Measurements from ENCODE around the gene ZRANB2. TPM values are rescaled to one million over a fixed set of nuclear protein-coding genes. Genes with fewer than 3 reads are reported as not detected.

ZRANB2 gene
- total and polyA plus RNA-seq, 2 of the 4 experiments (the other 2 are of a cell fraction): 23.7 to 67.2 TPM

DNA sequence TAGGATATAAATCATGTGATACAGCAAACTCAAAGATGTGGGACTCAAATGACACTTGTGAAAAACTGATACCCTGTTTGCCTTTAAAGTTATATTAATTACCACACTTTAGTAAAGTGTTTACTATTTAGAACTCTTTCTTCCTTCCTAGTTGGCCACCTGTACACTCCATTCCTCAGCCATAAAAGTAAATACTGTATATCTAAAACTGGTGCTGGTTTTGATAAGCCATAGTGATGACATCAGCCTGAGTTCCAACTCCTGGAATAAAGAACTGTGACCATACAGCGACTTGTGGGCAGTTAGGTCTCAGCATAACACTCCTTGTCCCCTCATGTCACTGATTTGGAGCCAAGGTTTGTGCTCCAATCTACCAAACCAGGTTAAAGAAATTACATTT, 36.0 kb downstream of the ZRANB2 start (continued):
- TF ChIP-seq NFE2L2 (IDR thresholded peaks at IDR 0.05; ENCODE audit: low read depth, low read length) (no peak), FOS (IDR thresholded peaks at IDR 0.05; ENCODE audit: low read depth, low read length) (no peak)

- no peaks in the 10 kb centered on the region for H3K36me3 ChIP-seq (ENCODE audit: control insufficient read depth, insufficient read depth, low read length)
- no peak overlapping the region for H2BK5ac ChIP-seq (ENCODE audit: low read depth, low read length, poor library complexity, severe bottlenecking)
- no peaks in the 10 kb centered on the region for H4K20me1 ChIP-seq (ENCODE audit: insufficient read depth, low read length)
- H4K8ac ChIP-seq (ENCODE audit: low read depth in 2 of 2, low read length in 2 of 2): no peak overlapping the region
- DNase-seq (no peak), ATAC-seq (ENCODE audit: low read depth) (no peak)
- no peak overlapping the region for H2BK120ac ChIP-seq (ENCODE audit: low read depth, low read length)
- no peak overlapping the region for H2AK5ac ChIP-seq (ENCODE audit: low read depth, low read length)
- peaks cover 3% of the 10 kb centered on the region; the same call in 1 of the 2 replicates for H3K4me1 ChIP-seq (ENCODE audit: control insufficient read depth, insufficient read depth, low read length)
- no peak overlapping the region for H3K27ac ChIP-seq (ENCODE audit: insufficient read depth, low read length)
- ChIA-PET POLR2A (ENCODE audit: unreplicated experiment) (no interaction called here), CTCF (interaction anchor here (0.6 kb wide), 2 partner anchors 516 to 1395 kb away, joined by 8 read pairs; no protein-coding TSS in a partner anchor)
- H4K5ac ChIP-seq (ENCODE audit: low read depth, low read length): no peak overlapping the region
- H3K4me3 ChIP-seq (ENCODE audit: insufficient read depth, low read depth, low read length): no peak overlapping the region
- H2AFZ ChIP-seq (replicated peaks; ENCODE audit: low read length, poor library complexity): no peak overlapping the region
- H2BK15ac ChIP-seq (ENCODE audit: low read depth, low read length): no peak overlapping the region
- dilution Hi-C loops (cut with HindIII; ENCODE audit: low sequenced_read_pairs, unreplicated experiment): no loop called here
- no peak overlapping the region for H3K56ac ChIP-seq (ENCODE audit: extremely low read depth, insufficient read depth, low read length)
- TF ChIP-seq SMC3 (IDR thresholded peaks at IDR 0.05; ENCODE audit: low read depth, low read length) (no peak), CEBPB (IDR thresholded peaks at IDR 0.05; ENCODE audit: low read depth, low read length) (no peak), MAFK (IDR thresholded peaks at IDR 0.05; ENCODE audit: low read depth, low read length) (no peak), RAD21 (IDR thresholded peaks at IDR 0.05; ENCODE audit: low read length) (no peak)
- TF ChIP-seq, protein P1, sequence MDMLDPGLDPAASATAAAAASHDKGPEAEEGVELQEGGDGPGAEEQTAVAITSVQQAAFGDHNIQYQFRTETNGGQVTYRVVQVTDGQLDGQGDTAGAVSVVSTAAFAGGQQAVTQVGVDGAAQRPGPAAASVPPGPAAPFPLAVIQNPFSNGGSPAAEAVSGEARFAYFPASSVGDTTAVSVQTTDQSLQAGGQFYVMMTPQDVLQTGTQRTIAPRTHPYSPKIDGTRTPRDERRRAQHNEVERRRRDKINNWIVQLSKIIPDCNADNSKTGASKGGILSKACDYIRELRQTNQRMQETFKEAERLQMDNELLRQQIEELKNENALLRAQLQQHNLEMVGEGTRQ (IDR thresholded peaks at IDR 0.05; ENCODE audit: low read depth, low read length): no peak
- no peak overlapping the region for H2AK9ac ChIP-seq (replicated peaks; ENCODE audit: low read depth, low read length, poor library complexity)
- H4K91ac ChIP-seq (ENCODE audit: insufficient read depth, low read depth, low read length): no peak overlapping the region
- no peak overlapping the region for H3K9ac ChIP-seq (ENCODE audit: low read depth, low read length)
- H3K14ac ChIP-seq (replicated peaks; ENCODE audit: low read depth, low read length): no peak overlapping the region
- intact Hi-C loops (cut with micrococcal nuclease): no loop called here
- no peak overlapping the region for H2BK20ac ChIP-seq (ENCODE audit: low read depth, low read length)
- BruUV-seq (replicated peaks): no TSS peak
- H3K4ac ChIP-seq (ENCODE audit: low read depth, low read length): no peak overlapping the region
- in situ Hi-C loops (cut with MboI; ENCODE audit: low sequenced_read_pairs): no loop called here
- H3K4me2 ChIP-seq (ENCODE audit: low read depth, low read length): no peak overlapping the region
- H3K79me1 ChIP-seq (ENCODE audit: low read depth in 1 of 2, low read length in 2 of 2): no peaks in the 10 kb centered on the region
- no peak overlapping the region for H3K18ac ChIP-seq (ENCODE audit: low read depth, low read length)
- H3K9me3 ChIP-seq (ENCODE audit: control insufficient read depth, insufficient read depth, low read length): no peaks in the 10 kb centered on the region; the same call in 1 of the 2 replicates
- H3K27me3 ChIP-seq (ENCODE audit: control insufficient read depth, insufficient read depth, low read length): peaks cover 27% of the 10 kb centered on the region
- H3K23ac ChIP-seq (ENCODE audit: low read depth, low read length): no peak overlapping the region
- H3K9me1 ChIP-seq (ENCODE audit: insufficient read depth, low read length): no peaks in the 10 kb centered on the region
Observed at GRCh38 chr1:71043065-71043464, 37.8 kb downstream of the ZRANB2 start.
